K562 (cell line): ENCODE results near the gene PGGHG. TPM values are rescaled to one million over a fixed set of nuclear protein-coding genes. Genes with fewer than 3 reads are reported as not detected.

Experiments
- ARID3B ChIP-seq: fragments of 250-450 bp; sonication (Bioruptor Pico); IDR thresholded peaks from 2 replicates; pipeline ENCODE4 v1.4.0; 2020; ENCODE audit warnings: borderline replicate concordance
- FOXK1 ChIP-seq: sonication (generic); formaldehyde crosslinking; IDR thresholded peaks from 2 replicates; pipeline ENCODE4 v1.8.0; 2022; ENCODE audit warnings: missing genetic modification reagents, mild to moderate bottlenecking, borderline replicate concordance
- HMG20A ChIP-seq: fragments of 450-650 bp; formaldehyde crosslinking; conservative IDR thresholded peaks from 2 replicates; pipeline ENCODE4 v1.4.0; 2020; ENCODE audit warnings: mild to moderate bottlenecking, mixed read lengths
- NONO ChIP-seq, 2 experiments: fragments of 200-400 bp in 1 of 2; fragments of 450-650 bp in 1 of 2; formaldehyde crosslinking in 1 of 2; IDR thresholded peaks; 2 replicates each; pipeline ENCODE4 v1.6.1; 2017; ENCODE audit warnings: low read depth in 2 of 2, mild to moderate bottlenecking in 2 of 2, moderate library complexity in 2 of 2, low read length in 1 of 2
- POLR2G ChIP-seq: fragments of 200-400 bp; formaldehyde crosslinking; IDR thresholded peaks from 2 replicates; pipeline ENCODE4 v1.6.1; 2017; ENCODE audit warnings: low read depth, mild to moderate bottlenecking, antibody characterized with exemption, low read length, moderate library complexity
- POLR2H ChIP-seq: IDR thresholded peaks from 2 replicates; pipeline ENCODE4 v1.6.1; 2016; ENCODE audit warnings: missing genetic modification characterization, low read depth, mild to moderate bottlenecking, control low read depth, missing compliant biosample characterization, moderate library complexity
- TBP ChIP-seq: optimal IDR thresholded peaks from 2 replicates; pipeline ENCODE3; 2011; ENCODE audit warnings: low read depth, low read length, improper control_type of control experiment
- ZNF76 ChIP-seq: fragments of 250-450 bp; sonication (Bioruptor Pico); IDR thresholded peaks from 2 replicates; pipeline ENCODE4 v1.4.0; 2020; ENCODE audit warnings: mild to moderate bottlenecking, moderate library complexity, borderline replicate concordance
- polyA plus RNA-seq, 8 experiments: library from polyadenylated mRNA; depleted of rRNA in 4 of 8; stranded (reverse) in 5 of 8; unstranded in 3 of 8; fragments of >200 nt; fragmentation: Nextera tagmentation in 2 of 8; fragmentation: Illumina TruSeq in 1 of 8; extraction: Ambion mirVana in 2 of 8; extraction: Trizol in 1 of 8; gene quantifications; 2 replicates each; pipeline versions ENCODE4 v1.2.1 to v1.2.3, GENCODE V29; 2011 to 2014; ENCODE audit warnings: inconsistent platforms in 1 of 8, missing spikeins in 1 of 8
- total RNA-seq, 7 experiments: library from RNA; depleted of rRNA in 6 of 7; stranded (reverse); fragments of >200 nt in 6 of 7; fragmentation: Illumina TruSeq in 2 of 7; extraction: Trizol in 2 of 7; gene quantifications; 2 replicates each; pipeline versions ENCODE4 v1.2.1 to v1.2.3, GENCODE V29; 2011 to 2021; ENCODE audit warnings: low replicate concordance in 1 of 7
- TF ChIP-seq, protein P1 (sequence below): fragments of 200-800 bp; sonication (Bioruptor generic); IDR thresholded peaks from 2 replicates; pipeline ENCODE4 v1.6.1; 2017; ENCODE audit warnings: missing genetic modification characterization, missing compliant biosample characterization
- TF ChIP-seq, protein P2 (sequence below): fragments of 450-650 bp; conservative IDR thresholded peaks from 2 replicates; pipeline ENCODE4 v1.6.1; 2016; ENCODE audit warnings: missing genetic modification characterization, low read depth, mild to moderate bottlenecking, control low read depth, missing compliant biosample characterization
- TF ChIP-seq, protein P3 (sequence below), 2 experiments: IDR thresholded peaks; 2 replicates each; pipeline ENCODE4 v1.6.1; 2011; ENCODE audit warnings: borderline replicate concordance in 1 of 2, control low read depth in 1 of 2, low read depth in 1 of 2, low read length in 1 of 2, mild to moderate bottlenecking in 1 of 2, mixed read lengths in 1 of 2, moderate library complexity in 1 of 2; ENCODE audit not compliant: insufficient read depth in 1 of 2, insufficient read length in 1 of 2, poor library complexity in 1 of 2, severe bottlenecking in 1 of 2; ENCODE audit errors: extremely low read depth in 1 of 2
- TF ChIP-seq, protein P4 (sequence below): conservative IDR thresholded peaks from 2 replicates; pipeline ENCODE4 v1.6.1; 2011; ENCODE audit warnings: low read depth, mild to moderate bottlenecking, low read length; ENCODE audit not compliant: control insufficient read depth
- TF ChIP-seq, protein P5 (sequence below): sonication (generic); formaldehyde crosslinking; IDR thresholded peaks from 2 replicates; pipeline ENCODE4 v1.8.0; 2022; ENCODE audit warnings: mild to moderate bottlenecking, missing genetic modification reagents

The PGGHG gene
- total and polyA plus RNA-seq, 9 of the 15 experiments (the other 6 are each of a cell fraction or from before 2014, with no cell fraction given), result 0.38 to 85.1 (median 18.1) TPM

- TF ChIP-seq, protein P1, sequence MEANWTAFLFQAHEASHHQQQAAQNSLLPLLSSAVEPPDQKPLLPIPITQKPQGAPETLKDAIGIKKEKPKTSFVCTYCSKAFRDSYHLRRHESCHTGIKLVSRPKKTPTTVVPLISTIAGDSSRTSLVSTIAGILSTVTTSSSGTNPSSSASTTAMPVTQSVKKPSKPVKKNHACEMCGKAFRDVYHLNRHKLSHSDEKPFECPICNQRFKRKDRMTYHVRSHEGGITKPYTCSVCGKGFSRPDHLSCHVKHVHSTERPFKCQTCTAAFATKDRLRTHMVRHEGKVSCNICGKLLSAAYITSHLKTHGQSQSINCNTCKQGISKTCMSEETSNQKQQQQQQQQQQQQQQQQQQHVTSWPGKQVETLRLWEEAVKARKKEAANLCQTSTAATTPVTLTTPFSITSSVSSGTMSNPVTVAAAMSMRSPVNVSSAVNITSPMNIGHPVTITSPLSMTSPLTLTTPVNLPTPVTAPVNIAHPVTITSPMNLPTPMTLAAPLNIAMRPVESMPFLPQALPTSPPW (CRISPR knock-in tag), result peak; percentile 89
- TF ChIP-seq ZNF76, result no peak
- peak in 1 of 2 experiments; percentile 68; a peak in 1 of 4 replicates for TF ChIP-seq NONO (IDR thresholded peaks at IDR 0.05; ENCODE audit: low read depth in 2 of 2, low read length in 1 of 2)
- TF ChIP-seq TBP, result peak; percentile 47
- TF ChIP-seq ARID3B (CRISPR knock-in tag), result no peak
- no peak for TF ChIP-seq HMG20A (CRISPR knock-in tag)
- TF ChIP-seq POLR2G, result peak; percentile 78
- peak; percentile 63 for TF ChIP-seq POLR2H
- TF ChIP-seq, protein P2, sequence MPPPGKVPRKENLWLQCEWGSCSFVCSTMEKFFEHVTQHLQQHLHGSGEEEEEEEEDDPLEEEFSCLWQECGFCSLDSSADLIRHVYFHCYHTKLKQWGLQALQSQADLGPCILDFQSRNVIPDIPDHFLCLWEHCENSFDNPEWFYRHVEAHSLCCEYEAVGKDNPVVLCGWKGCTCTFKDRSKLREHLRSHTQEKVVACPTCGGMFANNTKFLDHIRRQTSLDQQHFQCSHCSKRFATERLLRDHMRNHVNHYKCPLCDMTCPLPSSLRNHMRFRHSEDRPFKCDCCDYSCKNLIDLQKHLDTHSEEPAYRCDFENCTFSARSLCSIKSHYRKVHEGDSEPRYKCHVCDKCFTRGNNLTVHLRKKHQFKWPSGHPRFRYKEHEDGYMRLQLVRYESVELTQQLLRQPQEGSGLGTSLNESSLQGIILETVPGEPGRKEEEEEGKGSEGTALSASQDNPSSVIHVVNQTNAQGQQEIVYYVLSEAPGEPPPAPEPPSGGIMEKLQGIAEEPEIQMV (tag), result peak; percentile 60; the same call in 1 of the 2 replicates
- TF ChIP-seq, protein P3, sequence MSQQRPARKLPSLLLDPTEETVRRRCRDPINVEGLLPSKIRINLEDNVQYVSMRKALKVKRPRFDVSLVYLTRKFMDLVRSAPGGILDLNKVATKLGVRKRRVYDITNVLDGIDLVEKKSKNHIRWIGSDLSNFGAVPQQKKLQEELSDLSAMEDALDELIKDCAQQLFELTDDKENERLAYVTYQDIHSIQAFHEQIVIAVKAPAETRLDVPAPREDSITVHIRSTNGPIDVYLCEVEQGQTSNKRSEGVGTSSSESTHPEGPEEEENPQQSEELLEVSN (IDR thresholded peaks at IDR 0.05; ENCODE audit: borderline replicate concordance in 1 of 2, extremely low read depth in 1 of 2, insufficient read depth in 1 of 2, insufficient read length in 1 of 2, low read depth in 1 of 2, low read length in 1 of 2, poor library complexity in 1 of 2, severe bottlenecking in 1 of 2), result peak; percentile 20 to 76
- TF ChIP-seq, protein P4, sequence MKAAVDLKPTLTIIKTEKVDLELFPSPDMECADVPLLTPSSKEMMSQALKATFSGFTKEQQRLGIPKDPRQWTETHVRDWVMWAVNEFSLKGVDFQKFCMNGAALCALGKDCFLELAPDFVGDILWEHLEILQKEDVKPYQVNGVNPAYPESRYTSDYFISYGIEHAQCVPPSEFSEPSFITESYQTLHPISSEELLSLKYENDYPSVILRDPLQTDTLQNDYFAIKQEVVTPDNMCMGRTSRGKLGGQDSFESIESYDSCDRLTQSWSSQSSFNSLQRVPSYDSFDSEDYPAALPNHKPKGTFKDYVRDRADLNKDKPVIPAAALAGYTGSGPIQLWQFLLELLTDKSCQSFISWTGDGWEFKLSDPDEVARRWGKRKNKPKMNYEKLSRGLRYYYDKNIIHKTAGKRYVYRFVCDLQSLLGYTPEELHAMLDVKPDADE, result peak; percentile 25; the same call in 1 of the 2 replicates
- TF ChIP-seq, protein P5, sequence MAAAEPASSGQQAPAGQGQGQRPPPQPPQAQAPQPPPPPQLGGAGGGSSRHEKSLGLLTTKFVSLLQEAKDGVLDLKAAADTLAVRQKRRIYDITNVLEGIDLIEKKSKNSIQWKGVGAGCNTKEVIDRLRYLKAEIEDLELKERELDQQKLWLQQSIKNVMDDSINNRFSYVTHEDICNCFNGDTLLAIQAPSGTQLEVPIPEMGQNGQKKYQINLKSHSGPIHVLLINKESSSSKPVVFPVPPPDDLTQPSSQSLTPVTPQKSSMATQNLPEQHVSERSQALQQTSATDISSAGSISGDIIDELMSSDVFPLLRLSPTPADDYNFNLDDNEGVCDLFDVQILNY, result no peak
- TF ChIP-seq FOXK1 (CRISPR knock-in tag), result peak; percentile 11; the same call in 1 of the 2 replicates
- TF ChIP-seq, all 486 proteins: peak for 37
These were observed at the start of gene PGGHG (continued) for GRCh38 chr11:288478-289397.
